ENCODE measurements around the gene UTP25.

UTP25 gene

DNA sequence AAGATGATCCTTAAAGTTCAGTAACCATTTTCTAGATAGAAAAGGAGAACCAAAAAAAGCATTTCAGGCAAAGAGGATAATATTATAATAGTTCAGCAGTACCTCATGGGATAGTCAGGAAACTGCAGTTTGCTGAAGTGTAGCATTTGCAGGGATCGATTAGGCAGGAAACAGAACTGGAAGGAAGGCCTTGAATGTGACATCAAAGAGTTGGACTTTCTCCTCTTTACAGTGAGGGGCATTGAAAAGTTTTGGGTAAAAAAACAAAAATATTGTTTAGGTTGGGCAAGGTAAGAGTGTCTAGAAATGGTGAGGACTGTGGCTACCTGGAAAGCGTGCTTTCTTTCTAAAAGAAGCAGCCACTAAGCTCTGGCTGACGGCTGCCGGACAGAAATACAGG, 13.9 kb upstream of the UTP25 start:
- POLR2A ChIA-PET = no interaction called here
- DNase-seq (ENCODE audit: low read depth, low spot score) = no peak
- TF ChIP-seq, protein P1, sequence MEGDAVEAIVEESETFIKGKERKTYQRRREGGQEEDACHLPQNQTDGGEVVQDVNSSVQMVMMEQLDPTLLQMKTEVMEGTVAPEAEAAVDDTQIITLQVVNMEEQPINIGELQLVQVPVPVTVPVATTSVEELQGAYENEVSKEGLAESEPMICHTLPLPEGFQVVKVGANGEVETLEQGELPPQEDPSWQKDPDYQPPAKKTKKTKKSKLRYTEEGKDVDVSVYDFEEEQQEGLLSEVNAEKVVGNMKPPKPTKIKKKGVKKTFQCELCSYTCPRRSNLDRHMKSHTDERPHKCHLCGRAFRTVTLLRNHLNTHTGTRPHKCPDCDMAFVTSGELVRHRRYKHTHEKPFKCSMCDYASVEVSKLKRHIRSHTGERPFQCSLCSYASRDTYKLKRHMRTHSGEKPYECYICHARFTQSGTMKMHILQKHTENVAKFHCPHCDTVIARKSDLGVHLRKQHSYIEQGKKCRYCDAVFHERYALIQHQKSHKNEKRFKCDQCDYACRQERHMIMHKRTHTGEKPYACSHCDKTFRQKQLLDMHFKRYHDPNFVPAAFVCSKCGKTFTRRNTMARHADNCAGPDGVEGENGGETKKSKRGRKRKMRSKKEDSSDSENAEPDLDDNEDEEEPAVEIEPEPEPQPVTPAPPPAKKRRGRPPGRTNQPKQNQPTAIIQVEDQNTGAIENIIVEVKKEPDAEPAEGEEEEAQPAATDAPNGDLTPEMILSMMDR (IDR thresholded peaks at IDR 0.05; ENCODE audit: insufficient read depth, low read length, missing control alignments) = no peak
- H3K4me3 ChIP-seq (ENCODE audit: low read depth, low read length) = no peak overlapping the region
- CTCF ChIA-PET = interaction anchor here (1.0 to 12.6 kb wide), 3 partner anchors 10 to 176 kb away, joined by 3 to 293 read pairs (median 3); partner anchors contain the start of gene UTP25

DNA sequence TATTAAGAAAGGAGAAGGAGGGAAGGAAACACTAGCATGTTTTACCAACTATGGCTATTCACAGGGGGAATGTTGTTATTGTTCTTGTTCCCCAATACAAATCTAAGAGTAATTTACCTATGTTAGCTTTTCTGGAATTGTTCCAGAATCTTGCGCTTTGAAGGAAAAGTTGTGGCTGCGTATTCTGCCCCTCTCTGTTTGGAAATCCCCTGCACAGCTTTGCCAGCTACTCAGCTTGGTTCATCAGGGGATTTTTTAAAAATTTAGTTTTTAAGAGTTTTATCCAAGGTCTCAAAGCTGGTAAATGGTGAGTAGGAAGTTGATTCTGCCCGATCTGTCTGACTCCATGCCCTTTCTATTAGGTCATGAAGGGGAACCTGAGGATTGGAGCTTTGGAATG, 12.3 kb upstream of the UTP25 start:
- no peak for DNase-seq (ENCODE audit: low read depth, low spot score)
- ChIA-PET POLR2A (no interaction called here), CTCF (interaction anchor here (1.2 to 12.6 kb wide), 4 partner anchors 8 to 28 kb away, joined by 3 to 293 read pairs (median 4); partner anchors contain the start of gene UTP25)
- H3K4me3 ChIP-seq (ENCODE audit: low read depth, low read length) = no peak overlapping the region
- TF ChIP-seq, protein P1 (IDR thresholded peaks at IDR 0.05; ENCODE audit: insufficient read depth, low read length, missing control alignments) = no peak

DNA sequence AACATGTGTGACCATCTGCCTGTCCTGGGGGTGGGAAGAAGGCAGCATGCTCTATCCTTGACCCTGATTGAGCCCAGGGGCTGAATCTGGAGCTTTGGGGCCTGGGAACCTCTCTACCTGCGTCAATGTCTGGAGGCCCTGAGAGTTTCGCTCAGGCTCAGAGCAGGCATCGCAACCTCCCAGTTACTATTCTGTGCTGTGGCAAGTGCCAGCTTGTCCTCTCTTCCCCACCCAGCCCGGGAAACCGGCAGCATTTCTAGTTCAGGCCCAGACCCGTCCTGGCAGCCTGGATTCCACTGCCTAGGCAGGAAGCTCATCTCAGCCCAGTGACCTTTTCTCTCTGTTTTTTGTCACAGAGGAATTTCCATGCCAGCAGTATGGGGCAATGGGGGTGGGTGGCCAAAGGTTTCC, 11.8 kb upstream of the UTP25 start:
- TF ChIP-seq, protein P1 (IDR thresholded peaks at IDR 0.05; ENCODE audit: insufficient read depth, low read length, missing control alignments) = no peak

DNA sequence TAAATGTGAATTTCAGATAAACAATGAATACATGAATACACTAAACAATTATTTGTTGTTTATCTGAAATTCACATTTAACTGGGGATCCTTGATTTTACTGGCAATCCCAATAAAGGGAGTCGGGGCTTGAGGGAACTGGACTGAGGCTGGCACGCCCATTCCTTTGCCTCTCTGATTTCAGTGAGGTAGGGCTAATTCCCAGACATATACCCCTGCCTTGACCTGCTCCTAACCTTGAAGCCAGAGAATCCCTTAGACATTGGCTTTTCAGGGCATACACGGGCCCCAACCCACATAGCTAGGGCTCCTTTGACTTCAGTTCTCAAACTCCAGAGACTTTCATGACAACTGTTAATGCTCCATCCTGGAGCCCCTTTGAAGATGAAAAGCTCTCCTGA, 10.8 kb upstream of the UTP25 start:
- TF ChIP-seq, protein P1 (IDR thresholded peaks at IDR 0.05; ENCODE audit: insufficient read depth, low read length, missing control alignments) = no peak
- ChIA-PET CTCF (interaction anchor here (1.3 to 2.5 kb wide), 2 partner anchors 10 to 69 kb away, joined by 3 to 21 read pairs; partner anchors contain the start of gene UTP25), POLR2A (no interaction called here)

More for the DNA sequence above, 11.8 kb upstream of the UTP25 start:
- no peak for DNase-seq (ENCODE audit: low read depth, low spot score)
- ChIA-PET POLR2A (no interaction called here), CTCF (interaction anchor here (1.2 to 12.6 kb wide), 4 partner anchors 8 to 28 kb away, joined by 3 to 293 read pairs (median 4); partner anchors contain the start of gene UTP25)
- no peak overlapping the region for H3K4me3 ChIP-seq (ENCODE audit: low read depth, low read length)

DNA sequence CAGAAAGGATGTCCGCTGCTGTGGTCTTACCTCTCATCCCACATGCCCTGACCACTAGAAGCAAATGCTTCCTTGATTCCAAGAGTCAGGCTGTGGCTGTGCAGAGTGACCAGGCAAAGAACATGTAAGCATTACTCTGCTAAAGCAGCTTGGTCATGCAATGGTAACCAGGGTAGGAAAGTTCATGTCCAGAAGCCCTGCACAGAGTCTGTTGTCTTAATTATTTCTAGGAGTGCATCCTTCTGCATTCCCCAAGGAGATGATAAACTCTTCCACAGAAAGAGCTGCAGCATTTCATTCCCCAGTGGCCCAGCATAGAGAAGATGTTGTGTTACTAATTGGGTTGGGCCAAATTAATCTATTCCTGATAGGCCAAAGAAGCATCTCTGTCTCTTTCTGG, 10.1 kb upstream of the UTP25 start:
- TF ChIP-seq, protein P1 (IDR thresholded peaks at IDR 0.05; ENCODE audit: insufficient read depth, low read length, missing control alignments) = no peak
- DNase-seq (ENCODE audit: low read depth, low spot score) = no peak
- H3K4me3 ChIP-seq (ENCODE audit: low read depth, low read length) = no peak overlapping the region
- ChIA-PET CTCF (interaction anchor here (1.3 to 2.5 kb wide), 2 partner anchors 9 to 69 kb away, joined by 3 to 21 read pairs; partner anchors contain the start of gene UTP25), POLR2A (no interaction called here)

More for the DNA sequence above, 10.8 kb upstream of the UTP25 start:
- no peak for DNase-seq (ENCODE audit: low read depth, low spot score)
- no peak overlapping the region for H3K4me3 ChIP-seq (ENCODE audit: low read depth, low read length)

DNA sequence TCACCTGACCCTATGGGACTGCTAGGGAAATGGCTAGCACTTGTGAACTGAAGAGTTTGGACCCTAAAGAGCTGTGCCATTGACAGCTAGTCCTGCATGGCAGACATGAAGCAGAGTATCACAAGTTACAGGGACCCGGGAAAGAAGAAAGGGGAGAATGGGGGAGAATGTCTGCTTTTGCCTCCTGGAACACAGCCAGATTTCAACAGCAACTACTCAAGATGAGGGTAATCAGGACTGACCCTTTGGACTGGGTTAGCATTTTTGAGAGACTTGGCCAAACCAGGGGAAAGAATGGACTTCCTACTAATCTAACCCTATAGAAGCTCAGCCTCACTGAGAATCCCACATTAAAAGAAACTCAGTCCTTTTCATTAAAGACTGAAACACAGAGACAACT, 8.7 kb upstream of the UTP25 start:
- no peak overlapping the region for H3K4me3 ChIP-seq (ENCODE audit: low read depth, low read length)
- TF ChIP-seq, protein P1 (IDR thresholded peaks at IDR 0.05; ENCODE audit: insufficient read depth, low read length, missing control alignments) = no peak
- no peak for DNase-seq (ENCODE audit: low read depth, low spot score)
- POLR2A ChIA-PET = no interaction called here
- CTCF ChIA-PET = interaction anchor here (1.7 to 9.9 kb wide), 3 partner anchors 8 to 11 kb away, joined by 4 to 293 read pairs (median 21); partner anchors contain the start of genes IRF6 and UTP25

Measured in AG04449 (cell line).